Stimulated activated CD4-positive, alpha-beta T cell treated with anti-CD3 and anti-CD28 coated beads, Interleukin-15, amount 100 ng/mL, for 1 hour (primary cell): ENCODE measurements around the gene RERE.

Source experiments
- DNase-seq, 2 donors: peaks; one replicate each; pipeline ENCODE4 v3.0.0-alpha.2; 2020; ENCODE audit warnings: low read depth in 1 of 2, low spot score in 1 of 2

Gene RERE

DNA sequence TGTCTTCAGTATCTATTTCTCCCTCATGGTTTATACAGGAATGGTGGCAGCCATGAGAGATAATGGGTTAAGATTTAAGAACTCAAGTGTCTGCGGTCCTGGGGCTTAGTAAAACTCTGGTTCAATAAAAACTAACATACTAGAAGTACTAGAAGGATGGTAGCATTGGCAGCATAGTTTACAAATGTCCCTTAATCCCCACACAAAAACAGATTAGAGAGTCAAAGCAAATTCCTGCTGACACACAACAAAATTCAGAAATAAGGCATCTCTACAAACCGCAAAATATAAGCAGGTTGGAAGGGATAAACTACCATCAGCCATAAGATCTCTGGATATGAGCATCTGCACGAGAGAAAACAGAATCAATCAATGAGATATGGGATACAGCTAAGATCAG, 234.4 kb downstream of the RERE start:
- no peak for DNase-seq

DNA sequence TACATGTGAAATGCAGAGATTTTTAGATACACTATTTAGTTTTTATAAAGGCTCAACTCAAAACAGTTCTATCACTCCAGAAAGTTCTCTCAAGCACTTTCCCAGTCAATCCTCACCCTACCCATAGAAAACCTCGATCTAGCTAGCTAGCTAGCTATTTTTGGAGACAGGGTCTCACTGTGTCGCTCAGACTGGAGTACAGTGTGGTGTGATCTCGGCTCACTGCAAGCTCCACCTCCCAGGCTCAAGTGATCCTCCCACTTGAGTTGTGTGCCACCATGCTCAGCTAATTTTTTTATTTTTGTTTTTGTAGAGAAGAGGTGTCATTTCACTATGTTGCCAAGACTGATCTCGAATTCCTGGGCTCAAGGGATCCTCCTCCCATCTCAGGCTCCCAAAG, 236.9 kb downstream of the RERE start:
- DNase-seq: no peak

DNA sequence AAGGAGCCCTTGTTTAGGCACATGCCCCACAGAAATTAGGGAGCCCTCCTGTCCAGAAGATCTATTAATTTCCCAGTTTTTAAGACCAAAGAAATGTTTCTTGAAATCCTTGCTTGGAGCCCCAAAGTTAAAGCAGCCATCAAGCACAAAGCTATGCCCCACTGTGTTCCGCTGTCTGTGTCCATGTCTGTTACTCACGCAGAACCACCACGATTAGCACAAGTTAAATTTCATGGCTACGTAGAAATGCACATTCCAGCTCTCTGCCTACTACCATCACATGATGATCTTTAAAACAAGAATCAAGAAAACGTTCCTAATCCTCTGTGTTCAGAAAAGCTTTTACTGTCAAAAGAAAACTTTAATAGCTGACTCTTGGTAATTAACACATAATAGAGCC, 238.5 kb downstream of the RERE start:
- DNase-seq: no peak

DNA sequence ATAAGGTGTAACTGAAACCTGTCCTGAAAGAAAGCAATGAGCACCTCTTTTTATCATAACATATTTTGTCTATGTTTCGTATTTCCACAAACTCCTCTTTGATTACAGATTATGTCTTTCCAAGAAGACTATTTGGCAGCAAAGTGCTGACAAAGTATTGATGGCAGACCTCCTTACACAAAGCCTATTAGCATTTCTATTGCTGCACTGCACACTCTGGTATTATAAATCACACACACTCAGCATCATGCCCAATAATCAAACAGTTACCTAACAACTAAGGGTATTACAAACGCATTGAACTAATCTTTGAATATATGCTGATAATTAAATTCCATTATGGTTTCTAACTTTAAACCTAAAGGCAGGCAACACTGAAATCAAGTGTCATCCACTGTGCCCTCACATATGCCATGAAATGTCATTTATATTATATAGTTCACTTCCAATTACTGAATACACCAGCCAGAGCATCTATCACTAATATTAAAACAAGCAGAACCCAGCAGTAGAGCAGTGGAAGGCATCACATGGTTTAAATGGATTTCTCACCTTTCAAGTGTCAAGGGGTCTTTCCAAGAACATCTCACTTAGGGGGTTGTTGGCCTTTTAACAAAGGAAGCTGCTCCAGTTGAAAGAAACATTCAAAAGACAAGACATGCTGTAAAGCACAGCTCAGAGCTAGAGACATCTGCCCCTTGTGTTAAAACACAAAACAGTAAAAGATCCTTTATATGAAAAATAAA, 239.1 kb downstream of the RERE start:
- no peak for DNase-seq

DNA sequence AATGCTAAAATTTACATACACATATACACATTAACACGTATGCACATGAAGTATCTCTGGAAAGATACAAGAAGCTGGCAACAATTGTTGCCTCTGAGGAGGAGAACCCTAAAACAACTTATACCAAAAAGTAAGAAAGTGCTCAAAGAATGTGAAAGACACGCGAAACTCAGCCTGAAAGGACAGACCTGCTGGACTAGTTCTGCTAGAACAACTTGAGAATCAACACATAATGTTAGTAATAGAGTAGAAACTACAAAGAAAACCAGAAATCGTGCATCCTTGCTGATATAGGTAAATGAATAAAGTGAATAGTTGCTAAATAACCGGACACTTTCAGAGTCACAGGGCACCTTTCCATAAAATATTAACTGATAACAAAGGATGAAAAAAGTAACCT, 242.5 kb downstream of the RERE start:
- no peak for DNase-seq

DNA sequence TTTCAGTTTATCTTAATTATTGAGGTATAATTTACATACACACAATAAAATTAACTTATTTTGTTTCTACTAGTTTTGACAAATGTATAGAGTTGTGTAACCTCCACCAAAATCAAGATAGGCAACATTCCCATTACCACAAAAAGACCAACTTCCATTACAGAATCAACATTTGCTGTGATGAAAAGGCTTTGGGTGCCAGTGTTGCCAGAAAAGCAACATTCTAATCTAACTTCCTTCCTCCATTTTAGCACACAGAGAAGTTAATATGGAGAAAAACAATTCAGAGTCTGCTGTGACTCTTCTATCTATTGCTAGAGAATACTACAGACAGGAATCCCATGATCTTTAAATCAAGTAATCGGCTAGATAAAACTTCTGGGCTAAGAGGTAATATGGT, 245.3 kb downstream of the RERE start:
- no peak for DNase-seq

DNA sequence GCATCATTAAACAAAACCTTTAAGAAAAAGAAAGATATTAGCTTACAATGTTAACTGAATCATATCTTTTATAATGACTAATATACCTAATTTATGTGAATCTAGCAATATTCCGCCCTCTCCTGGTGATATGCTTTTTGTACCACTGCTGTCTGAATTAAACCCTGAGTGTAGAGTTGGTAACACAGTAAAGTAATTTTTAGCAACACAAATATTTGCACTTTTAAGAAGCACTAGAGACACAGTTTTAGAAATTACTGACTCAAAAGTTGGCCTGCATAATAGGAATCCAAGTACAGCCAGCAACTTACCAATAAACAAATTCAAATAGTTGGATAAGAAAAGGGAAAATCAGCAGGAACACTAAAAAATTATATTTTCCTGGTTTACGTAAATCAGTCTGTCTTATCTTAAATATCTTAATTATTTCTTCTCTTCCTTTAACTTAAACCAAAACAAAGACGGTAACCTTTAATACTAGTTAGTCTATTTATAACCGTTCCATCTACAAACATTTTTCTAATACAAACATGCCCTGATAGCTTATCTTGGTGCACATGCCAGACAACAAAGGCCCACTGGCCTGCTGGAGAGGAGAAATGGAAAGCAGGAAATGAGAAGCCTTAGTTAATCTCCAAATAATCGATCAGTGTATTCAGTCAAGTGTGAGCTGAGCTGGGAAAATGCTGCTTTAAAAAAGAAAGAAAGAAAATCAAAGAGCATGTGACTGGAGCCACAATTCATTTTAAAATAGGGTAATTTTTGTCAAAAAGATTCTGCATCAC, 246.0 kb downstream of the RERE start:
- DNase-seq: no peak

DNA sequence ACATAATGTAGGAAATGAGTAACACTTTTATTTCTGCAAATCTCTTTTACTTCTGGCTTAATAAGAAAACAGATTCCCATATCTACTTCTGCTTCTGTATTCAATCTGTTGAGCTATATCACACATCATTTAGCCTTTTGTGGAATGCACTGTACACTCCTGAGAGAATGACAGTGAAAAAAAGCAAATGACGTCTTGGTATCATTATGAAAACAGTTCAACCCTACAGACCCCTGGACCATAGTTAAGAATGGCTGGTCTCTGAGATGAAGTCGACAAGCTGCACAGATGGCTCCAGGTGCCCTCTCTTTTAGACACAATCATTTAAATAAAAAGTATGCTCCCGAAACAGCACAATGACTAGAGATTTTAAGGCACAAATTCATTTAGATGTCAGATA, 247.0 kb downstream of the RERE start:
- DNase-seq: no peak

DNA sequence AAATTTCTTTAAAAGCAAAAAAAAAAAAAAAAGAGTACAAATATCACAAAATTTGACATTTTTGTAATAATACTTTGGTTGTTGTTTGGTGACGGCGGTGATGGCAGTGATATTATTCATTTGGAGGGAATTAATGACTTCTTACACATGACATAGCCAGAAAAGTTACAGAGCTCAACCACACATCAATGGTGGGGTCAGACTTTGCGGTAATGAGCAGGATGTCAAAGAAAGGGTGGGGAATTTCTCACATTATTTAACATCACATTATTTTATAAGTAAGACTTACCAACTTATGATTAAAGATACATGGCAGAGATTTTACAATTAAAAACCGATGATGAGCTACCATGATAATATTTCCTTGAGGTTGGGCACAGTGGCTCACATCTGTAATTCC, 248.2 kb downstream of the RERE start:
- no peak for DNase-seq

DNA sequence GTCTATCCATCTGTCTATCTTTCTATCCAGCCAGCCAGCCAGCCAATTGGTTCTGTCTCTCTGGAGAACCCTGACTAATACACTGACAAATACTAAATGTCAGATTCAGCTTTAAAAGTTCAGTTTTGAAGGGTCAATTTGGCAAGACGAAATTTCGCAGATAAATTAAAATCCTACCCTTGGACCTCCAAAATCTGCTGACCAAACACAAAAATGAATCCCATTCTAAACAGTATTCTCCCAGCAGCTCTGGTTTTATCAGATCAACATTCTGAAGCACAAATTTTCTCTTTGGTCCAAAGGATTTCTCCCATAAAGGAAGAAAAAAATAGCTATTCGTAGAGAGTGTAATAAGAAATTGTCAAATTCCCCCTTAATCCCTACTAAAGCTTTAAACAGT, 248.6 kb downstream of the RERE start:
- no peak for DNase-seq

DNA sequence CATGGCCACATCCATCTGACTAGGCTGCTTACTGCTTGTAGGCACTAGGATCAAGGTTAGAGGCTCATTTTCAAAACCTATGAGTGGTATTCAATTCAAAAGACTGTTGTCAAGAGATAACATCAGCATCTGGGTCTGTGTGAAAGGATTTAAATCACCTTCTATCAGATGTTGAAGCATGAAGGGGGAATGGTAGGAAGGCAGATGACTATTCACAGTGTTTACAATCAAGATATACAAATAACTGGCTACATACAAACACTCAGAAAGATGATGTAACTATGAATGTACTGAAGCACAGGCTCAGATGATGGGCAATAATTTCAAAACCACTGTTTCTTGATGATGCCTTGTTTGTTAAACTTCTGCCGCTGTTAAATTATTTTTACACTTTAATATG, 250.3 kb downstream of the RERE start:
- no peak for DNase-seq

DNA sequence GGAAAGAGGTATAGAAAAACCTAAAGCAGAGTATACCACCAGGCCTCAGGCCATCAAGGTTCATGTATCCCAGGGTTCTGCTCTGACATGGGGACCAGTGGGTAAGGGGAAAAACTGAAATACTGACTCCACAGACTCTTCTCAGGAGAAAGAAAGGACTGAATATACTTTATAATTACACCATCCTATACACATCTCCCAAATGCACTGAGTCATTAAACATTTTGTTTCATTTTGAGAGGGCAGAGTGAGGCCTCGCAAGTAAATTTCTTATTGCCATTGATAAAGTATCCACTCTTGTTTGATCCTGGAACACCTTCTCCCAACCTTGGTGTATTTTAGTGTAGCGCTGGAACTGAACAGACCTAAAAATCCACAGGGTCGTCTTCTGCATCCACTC, 251.6 kb downstream of the RERE start:
- DNase-seq: no peak

DNA sequence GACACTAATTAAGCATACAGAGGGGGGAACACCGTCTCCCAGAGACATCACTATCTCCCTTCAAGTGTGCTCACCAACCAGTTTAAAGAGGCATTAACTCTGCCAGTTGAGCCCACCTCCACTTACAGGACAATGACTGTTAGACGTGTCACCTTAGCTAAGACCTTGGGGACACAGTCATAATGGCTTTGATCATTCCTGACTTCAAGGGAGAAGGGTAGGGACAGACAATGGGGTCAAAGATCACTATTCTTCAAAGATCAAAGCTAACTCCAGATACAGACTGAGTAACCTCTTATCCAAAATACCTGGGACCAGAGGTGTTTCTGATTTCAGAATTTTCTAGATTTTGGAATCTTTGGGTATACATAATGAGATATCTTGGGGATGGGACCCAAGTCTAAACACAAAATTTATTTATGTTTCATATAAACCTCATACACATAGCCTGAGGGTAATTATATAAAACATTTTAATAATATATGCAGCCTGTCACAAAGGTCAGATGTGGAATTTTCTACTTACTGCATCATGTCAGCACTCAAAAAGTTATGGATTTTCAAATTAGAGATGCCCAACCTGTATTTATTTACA, 253.4 kb downstream of the RERE start:
- DNase-seq: no peak

DNA sequence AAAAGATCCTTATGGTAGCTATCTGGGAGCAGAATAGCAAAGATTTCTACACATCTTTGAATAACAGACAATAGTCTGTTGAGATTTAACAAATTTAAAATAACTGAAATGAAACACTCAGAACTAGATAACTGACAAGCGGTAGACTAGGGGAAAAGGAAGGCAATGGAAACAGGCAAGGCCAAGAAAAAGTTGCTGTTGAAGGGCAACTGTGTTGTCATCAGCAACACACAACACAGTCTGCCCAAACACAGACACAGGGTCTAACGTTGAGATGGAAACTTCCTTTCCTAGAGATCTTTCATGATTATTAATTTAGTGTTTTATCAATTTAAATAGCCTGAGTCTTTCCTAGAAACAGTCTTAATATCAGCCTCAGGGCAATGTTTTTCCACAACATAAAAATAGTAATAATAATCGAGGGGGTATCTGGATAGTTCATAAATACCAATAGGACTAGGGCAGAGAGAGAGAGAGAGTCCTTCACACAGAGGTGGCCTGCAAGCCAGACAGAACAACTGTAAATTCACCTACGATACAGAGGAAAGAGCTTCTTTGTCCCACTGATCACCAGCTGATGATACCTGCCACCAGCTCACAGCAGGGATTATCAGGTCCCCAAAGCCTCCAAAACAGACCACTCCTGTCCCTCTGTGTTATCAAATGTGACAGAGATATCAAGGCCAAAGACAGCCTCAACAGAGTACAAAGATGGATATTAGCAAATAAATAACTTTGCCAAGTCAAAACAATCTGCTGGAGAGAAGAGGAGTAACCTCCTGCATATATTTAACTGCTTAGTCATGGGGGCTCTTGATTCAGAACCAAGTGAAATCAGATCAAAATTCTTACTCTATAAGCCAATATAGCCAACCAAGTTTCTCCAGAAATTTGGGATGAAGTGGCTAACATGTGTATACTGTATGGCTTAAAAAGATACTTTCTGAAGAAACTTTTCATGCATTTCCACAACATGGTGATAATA, 254.3 kb downstream of the RERE start:
- DNase-seq: no peak

DNA sequence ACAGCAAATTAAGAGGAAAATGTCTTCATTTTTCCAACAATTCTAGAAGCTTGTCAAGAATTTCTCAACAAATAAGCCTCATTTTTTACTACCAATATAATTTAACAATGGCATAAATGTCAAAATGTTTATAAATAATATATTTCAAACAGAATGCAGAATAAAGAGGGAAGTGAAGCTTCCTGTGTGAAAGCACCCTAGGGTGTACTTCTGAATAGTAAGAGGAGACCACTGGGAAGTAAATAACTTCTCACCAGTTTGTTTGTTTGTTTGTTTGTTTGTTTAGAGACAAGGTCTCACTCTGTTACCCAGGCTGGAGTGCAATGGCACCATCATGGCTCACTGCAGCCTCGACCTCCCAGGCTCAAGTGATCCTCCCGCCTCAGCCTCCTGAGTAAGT, 255.2 kb downstream of the RERE start:
- no peak for DNase-seq

DNA sequence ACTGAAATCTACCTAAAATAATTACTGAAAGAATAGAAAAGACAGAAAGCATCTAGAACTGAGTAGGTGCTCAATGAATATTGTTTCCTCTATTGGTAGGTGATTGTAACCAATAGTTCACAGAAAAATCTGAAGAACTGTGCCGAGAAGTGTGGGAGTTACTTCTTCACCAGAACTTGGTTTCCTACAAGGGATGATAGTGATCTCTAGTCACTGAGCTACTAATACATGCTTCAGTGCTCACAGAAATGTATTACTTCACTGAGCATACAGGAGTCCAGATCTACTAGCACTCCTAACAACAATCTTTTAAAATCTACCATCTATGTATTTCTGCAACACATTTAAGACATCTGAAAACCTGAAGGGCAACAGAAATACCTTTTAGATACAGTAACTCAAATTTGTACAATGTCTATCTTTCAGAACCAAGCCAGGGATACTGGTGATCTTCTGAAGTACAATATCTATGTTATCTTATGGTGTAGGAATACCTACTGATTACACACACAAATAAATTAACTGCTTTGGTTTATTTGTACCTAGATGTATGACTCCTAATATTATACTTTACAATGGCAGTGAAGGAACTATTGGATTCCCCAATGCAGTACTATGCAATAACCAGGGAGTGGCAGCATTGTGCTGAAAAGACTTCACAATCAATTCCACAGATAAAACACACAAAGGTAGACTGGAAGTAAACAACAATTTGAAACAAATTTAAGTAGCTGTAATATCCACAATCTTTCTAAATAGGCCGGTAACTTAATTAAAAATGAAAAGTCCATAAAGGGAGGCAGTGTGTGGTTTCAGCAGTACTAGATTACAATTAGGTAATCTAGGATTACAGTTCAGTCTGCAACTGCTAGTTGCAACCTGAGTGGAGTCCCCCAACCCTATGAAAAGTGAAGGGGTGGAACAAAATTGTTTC, 256.6 kb downstream of the RERE start:
- no peak for DNase-seq

DNA sequence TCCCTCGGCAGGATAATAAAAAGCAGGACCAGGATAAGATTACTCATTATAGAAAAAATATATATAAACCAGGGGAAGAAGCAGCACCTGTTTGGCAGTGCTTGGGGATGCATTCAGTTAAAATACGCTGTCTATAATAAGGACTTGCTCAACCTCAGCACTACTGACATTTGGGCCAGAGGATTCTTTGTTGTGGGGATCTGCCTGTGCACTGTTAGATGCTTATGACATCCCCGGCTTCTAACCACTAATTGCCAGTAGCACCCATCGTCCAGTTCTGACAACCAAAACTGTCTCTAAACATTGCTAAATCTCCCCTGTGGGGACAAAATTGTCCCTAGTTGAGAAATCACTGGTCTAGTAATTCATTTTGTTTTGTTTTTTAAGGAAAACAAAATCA, 257.4 kb downstream of the RERE start:
- DNase-seq: no peak

DNA sequence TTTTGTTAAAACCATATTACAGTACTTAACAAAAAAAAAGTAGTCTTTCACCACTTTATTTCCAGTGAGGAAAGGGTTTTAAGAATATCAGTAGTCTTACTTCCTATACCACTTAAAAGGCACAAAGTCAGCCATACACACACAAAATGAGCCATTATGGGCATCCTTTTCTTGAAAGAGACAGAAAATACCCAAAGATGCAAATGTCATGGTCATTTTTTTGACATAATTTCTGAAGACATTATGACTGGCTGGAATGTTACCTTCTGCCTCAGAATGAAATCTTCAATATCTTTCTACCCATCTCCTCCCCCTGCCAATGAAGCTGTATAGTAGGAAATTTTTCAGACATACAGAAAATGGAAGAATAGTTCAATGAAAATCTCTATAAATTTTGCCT, 261.9 kb downstream of the RERE start:
- DNase-seq: no peak

DNA sequence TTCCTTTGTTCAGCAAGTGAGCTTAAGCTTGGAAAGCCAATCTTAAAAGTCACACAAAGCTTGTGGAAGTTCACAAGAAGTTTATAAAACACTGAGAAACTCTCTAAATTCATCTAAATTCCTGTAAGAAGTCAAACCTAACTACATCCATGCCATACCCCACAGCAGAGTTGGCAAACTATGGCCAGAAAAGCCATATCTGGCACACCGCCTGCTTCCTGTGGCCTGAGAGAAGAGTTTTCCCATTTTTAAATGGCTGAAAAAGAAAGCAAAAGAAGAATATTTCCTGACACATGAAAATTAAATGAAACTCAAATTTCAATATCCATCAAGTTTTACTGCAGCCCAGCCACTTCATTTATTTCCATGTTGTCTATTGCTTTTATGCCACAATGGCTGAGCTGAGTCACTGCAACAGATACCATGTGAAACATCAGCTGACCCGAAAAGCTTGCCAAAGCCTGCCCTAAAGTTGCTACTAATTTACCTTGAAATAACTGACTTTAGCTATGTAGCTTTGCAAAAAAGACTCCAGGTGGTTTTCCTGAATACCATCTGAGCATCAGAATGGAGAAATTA, 262.4 kb downstream of the RERE start:
- DNase-seq: no peak
